ENCODE measurements around the gene GABRB2. TPM values are rescaled to one million over a fixed set of nuclear protein-coding genes. Genes with fewer than 3 reads are reported as not detected.

Gene GABRB2
- total RNA-seq, 3 donors from 2014 or later (not counting 1 experiment from before 2014, with no cell fraction given) = not detected

- DNase-seq (no peak), ATAC-seq (no peak)
- no peaks in the 10 kb centered on the region for H3K36me3 ChIP-seq (ENCODE audit: control insufficient read depth, insufficient read depth, low read length)
- H3K4me1 ChIP-seq (ENCODE audit: control insufficient read depth, insufficient read depth, low read length) = no peaks in the 10 kb centered on the region
- no peak overlapping the region for H3K4me3 ChIP-seq (ENCODE audit: low read length)
- no peak overlapping the region for H3K27ac ChIP-seq (ENCODE audit: low read length)
- Mint-ChIP-seq H3K9me3 (peaks cover 2 to 5% of the 10 kb centered on the region in 2 donors), H3K27me3 (ENCODE audit: low read depth in 2 of 2) (no peaks in the 10 kb centered on the region), H3K4me1 (no peaks in the 10 kb centered on the region), H3K27ac (no peak overlapping the region), H3K36me3 (no peaks in the 10 kb centered on the region), H3K4me3 (no peak overlapping the region)
- WGBS (ENCODE audit: insufficient coverage) = 38% methylated on average over 1 of the region's 1 CpG
- no peaks in the 10 kb centered on the region for H3K9me3 ChIP-seq (ENCODE audit: control insufficient read depth, insufficient read depth, low read length)
- no peaks in the 10 kb centered on the region for H3K27me3 ChIP-seq (ENCODE audit: control insufficient read depth, insufficient read depth, low read length)
- TF ChIP-seq CTCF (IDR thresholded peaks at IDR 0.05) = no peak
- intact Hi-C loops (cut with micrococcal nuclease) = no loop called here
These were observed 166.0 kb downstream of the GABRB2 start for GRCh38 chr5:161380486-161380885.

GRCh38 chr5:161378701-161379100, 167.8 kb downstream of the GABRB2 start:
- Mint-ChIP-seq H3K27ac (no peak overlapping the region), H3K4me3 (no peak overlapping the region), H3K27me3 (ENCODE audit: low read depth in 2 of 2) (no peaks in the 10 kb centered on the region), H3K9me3 (peaks cover 5% of the 10 kb centered on the region in 2 donors), H3K4me1 (no peaks in the 10 kb centered on the region), H3K36me3 (no peaks in the 10 kb centered on the region)
- Histone ChIP-seq H3K27me3 (ENCODE audit: control insufficient read depth, insufficient read depth, low read length) (no peaks in the 10 kb centered on the region), H3K4me1 (ENCODE audit: control insufficient read depth, insufficient read depth, low read length) (no peaks in the 10 kb centered on the region), H3K36me3 (ENCODE audit: control insufficient read depth, insufficient read depth, low read length) (no peaks in the 10 kb centered on the region), H3K9me3 (ENCODE audit: control insufficient read depth, insufficient read depth, low read length) (no peaks in the 10 kb centered on the region), H3K27ac (ENCODE audit: low read length) (no peak overlapping the region), H3K4me3 (ENCODE audit: low read length) (no peak overlapping the region)
- DNase-seq (no peak), ATAC-seq (no peak)
- no peak for TF ChIP-seq CTCF (IDR thresholded peaks at IDR 0.05)
- intact Hi-C loops (cut with micrococcal nuclease) = no loop called here
- WGBS (ENCODE audit: insufficient coverage) = 83% methylated on average over 1 of the region's 1 CpG

- no peaks in the 10 kb centered on the region for H3K36me3 Mint-ChIP-seq
- H3K27me3 ChIP-seq (ENCODE audit: control insufficient read depth, insufficient read depth, low read length) = no peaks in the 10 kb centered on the region
- H3K4me3 Mint-ChIP-seq = no peak overlapping the region
- H3K27ac ChIP-seq (ENCODE audit: low read length) = no peak overlapping the region
- ATAC-seq = no peak
- no peaks in the 10 kb centered on the region for H3K36me3 ChIP-seq (ENCODE audit: control insufficient read depth, insufficient read depth, low read length)
- intact Hi-C loops (cut with micrococcal nuclease) = no loop called here
- H3K9me3 Mint-ChIP-seq = peaks cover 0 to 8% of the 10 kb centered on the region in 2 donors
- H3K9me3 ChIP-seq (ENCODE audit: control insufficient read depth, insufficient read depth, low read length) = no peaks in the 10 kb centered on the region
- DNase-seq = no peak
- TF ChIP-seq CTCF (IDR thresholded peaks at IDR 0.05) = no peak
- no peak overlapping the region for H3K27ac Mint-ChIP-seq
- no peaks in the 10 kb centered on the region for H3K4me1 ChIP-seq (ENCODE audit: control insufficient read depth, insufficient read depth, low read length)
- H3K4me1 Mint-ChIP-seq = no peaks in the 10 kb centered on the region
- WGBS (ENCODE audit: insufficient coverage) = 90% methylated on average over 1 of the region's 1 CpG
- no peak overlapping the region for H3K4me3 ChIP-seq (ENCODE audit: low read length)
- no peaks in the 10 kb centered on the region for H3K27me3 Mint-ChIP-seq (ENCODE audit: low read depth in 2 of 2)
These were observed 170.5 kb downstream of the GABRB2 start for GRCh38 chr5:161376034-161376433.

GRCh38 chr5:161373345-161373707, 173.2 kb downstream of the GABRB2 start:
- TF ChIP-seq CTCF (IDR thresholded peaks at IDR 0.05) = no peak
- no peaks in the 10 kb centered on the region for H3K36me3 ChIP-seq (ENCODE audit: control insufficient read depth, insufficient read depth, low read length)
- intact Hi-C loops (cut with micrococcal nuclease) = no loop called here
- ATAC-seq = no peak
- no peaks in the 10 kb centered on the region for H3K4me1 ChIP-seq (ENCODE audit: control insufficient read depth, insufficient read depth, low read length)
- no peaks in the 10 kb centered on the region for H3K9me3 ChIP-seq (ENCODE audit: control insufficient read depth, insufficient read depth, low read length)
- Mint-ChIP-seq H3K4me3 (no peak overlapping the region), H3K27ac (no peak overlapping the region), H3K9me3 (peaks cover 2 to 8% of the 10 kb centered on the region in 2 donors), H3K36me3 (no peaks in the 10 kb centered on the region), H3K4me1 (no peaks in the 10 kb centered on the region), H3K27me3 (ENCODE audit: low read depth in 2 of 2) (no peaks in the 10 kb centered on the region)
- H3K27me3 ChIP-seq (ENCODE audit: control insufficient read depth, insufficient read depth, low read length) = no peaks in the 10 kb centered on the region
- H3K4me3 ChIP-seq (ENCODE audit: low read length) = no peak overlapping the region
- H3K27ac ChIP-seq (ENCODE audit: low read length) = no peak overlapping the region
- no peak for DNase-seq
